HEK293T (cell line): Measurements from ENCODE around the gene ASTL.

Source experiments
- BHLHE40 ChIP-seq: fragments of 450-650 bp; IDR thresholded peaks from 2 replicates; pipeline ENCODE4 v1.6.1; 2016; ENCODE audit warnings: mild to moderate bottlenecking, moderate library complexity, borderline replicate concordance
- L3MBTL2 ChIP-seq: fragments of 450-650 bp; conservative IDR thresholded peaks from 2 replicates; pipeline ENCODE4 v1.6.1; 2016; ENCODE audit warnings: mild to moderate bottlenecking
- SP1 ChIP-seq: fragments of 450-650 bp; IDR thresholded peaks from 2 replicates; pipeline ENCODE4 v1.6.1; 2017
- SUZ12 ChIP-seq: fragments of 450-650 bp; IDR thresholded peaks from 2 replicates; pipeline ENCODE4 v1.6.1; 2016; ENCODE audit warnings: mild to moderate bottlenecking

GRCh38 chr2:96083064-96083939 lies 55.0 kb downstream of the ASTL start:
- TF ChIP-seq SUZ12 (no peak), SP1 (no peak), BHLHE40 (no peak), L3MBTL2 (no peak)
